ENCODE measurements around the gene OTOA.
"Not testable (repeated sequence)": the region's sequence is repeated elsewhere in the genome, so short reads cannot be mapped to it uniquely, and the experiment has no call there.

OTOA gene

DNA sequence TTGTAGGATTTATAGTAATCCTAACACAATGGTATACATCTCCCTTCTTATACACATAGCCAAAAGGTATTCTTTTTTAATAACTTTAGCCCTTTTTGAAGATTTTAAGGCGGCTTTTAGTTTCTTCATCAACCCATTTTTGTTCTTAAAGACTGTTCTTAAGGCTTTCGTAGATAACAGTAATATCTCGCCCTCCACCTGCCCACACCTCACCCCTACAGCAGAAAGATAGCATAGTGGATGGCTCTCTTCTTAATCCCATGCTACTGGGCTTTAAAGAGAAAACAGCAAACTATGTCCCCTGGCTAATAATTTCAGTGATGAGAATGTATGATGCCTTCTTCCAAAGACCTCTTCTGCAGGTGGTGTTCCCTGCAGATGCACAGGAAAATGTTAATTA lies 20.0 kb upstream of the OTOA start:
- Histone ChIP-seq H3K36me3 (ENCODE audit: insufficient read depth, low read depth, low read length) (0 out of 2 replicates have a peak, but pooled peaks cover 3% of the 10 kb centered on the region), H3K27me3 (ENCODE audit: insufficient read depth, low read length) (no peaks in the 10 kb centered on the region), H3K27ac (ENCODE audit: low read length) (no peak overlapping the region), H3K9ac (ENCODE audit: low read depth, low read length) (no peak overlapping the region), H3K4me1 (ENCODE audit: insufficient read depth, low read length) (no peaks in the 10 kb centered on the region), H3K4me3 (ENCODE audit: low read length) (no peak overlapping the region), H3K9me3 (ENCODE audit: insufficient read depth, low read depth, low read length) (no peaks in the 10 kb centered on the region)

DNA sequence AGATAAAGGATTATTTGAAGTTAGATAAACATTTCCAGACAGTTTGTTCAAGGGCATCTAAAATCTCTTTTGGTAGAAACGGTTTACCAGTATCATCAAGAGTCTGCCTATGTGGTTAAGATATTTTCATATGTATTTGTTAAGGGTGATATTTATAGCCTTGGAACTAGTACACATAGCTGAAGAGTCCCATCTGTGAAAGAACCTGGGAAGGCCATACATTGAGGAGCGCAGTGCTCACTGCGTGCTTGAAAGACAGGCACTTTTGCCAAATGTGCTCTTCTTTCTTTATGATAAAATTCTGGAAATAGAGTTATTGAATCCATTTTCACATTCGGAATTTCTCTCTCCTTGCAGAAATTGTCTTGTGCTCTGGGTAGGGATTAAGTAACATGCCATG lies 19.1 kb upstream of the OTOA start:
- Histone ChIP-seq H3K27me3 (ENCODE audit: insufficient read depth, low read length) (no peaks in the 10 kb centered on the region), H3K4me3 (ENCODE audit: low read length) (no peak overlapping the region), H3K36me3 (ENCODE audit: insufficient read depth, low read depth, low read length) (0 out of 2 replicates have a peak, but pooled peaks cover 3% of the 10 kb centered on the region), H3K9me3 (ENCODE audit: insufficient read depth, low read depth, low read length) (no peaks in the 10 kb centered on the region), H3K4me1 (ENCODE audit: insufficient read depth, low read length) (no peaks in the 10 kb centered on the region), H3K9ac (ENCODE audit: low read depth, low read length) (no peak overlapping the region), H3K27ac (ENCODE audit: low read length) (no peak overlapping the region)

- no peak overlapping the region for H3K27ac ChIP-seq (ENCODE audit: low read length)
- 0 out of 2 replicates have a peak, but pooled peaks cover 3% of the 10 kb centered on the region for H3K36me3 ChIP-seq (ENCODE audit: insufficient read depth, low read depth, low read length)
- H3K27me3 ChIP-seq (ENCODE audit: insufficient read depth, low read length), result no peaks in the 10 kb centered on the region
- no peak overlapping the region for H3K9ac ChIP-seq (ENCODE audit: low read depth, low read length)
- no peak overlapping the region for H3K4me3 ChIP-seq (ENCODE audit: low read length)
- no peaks in the 10 kb centered on the region for H3K4me1 ChIP-seq (ENCODE audit: insufficient read depth, low read length)
- no peaks in the 10 kb centered on the region for H3K9me3 ChIP-seq (ENCODE audit: insufficient read depth, low read depth, low read length)
Observed at GRCh38 chr16:21645261-21645721, 18.5 kb upstream of the OTOA start.

GRCh38 chr16:21646091-21646490 lies 17.7 kb upstream of the OTOA start:
- no peak overlapping the region for H3K9ac ChIP-seq (ENCODE audit: low read depth, low read length)
- H3K27me3 ChIP-seq (ENCODE audit: insufficient read depth, low read length), result no peaks in the 10 kb centered on the region
- no peaks in the 10 kb centered on the region for H3K9me3 ChIP-seq (ENCODE audit: insufficient read depth, low read depth, low read length)
- H3K36me3 ChIP-seq (ENCODE audit: insufficient read depth, low read depth, low read length), result 0 out of 2 replicates have a peak, but pooled peaks cover 3% of the 10 kb centered on the region
- no peak overlapping the region for H3K4me3 ChIP-seq (ENCODE audit: low read length)
- H3K27ac ChIP-seq (ENCODE audit: low read length), result no peak overlapping the region
- H3K4me1 ChIP-seq (ENCODE audit: insufficient read depth, low read length), result no peaks in the 10 kb centered on the region

DNA sequence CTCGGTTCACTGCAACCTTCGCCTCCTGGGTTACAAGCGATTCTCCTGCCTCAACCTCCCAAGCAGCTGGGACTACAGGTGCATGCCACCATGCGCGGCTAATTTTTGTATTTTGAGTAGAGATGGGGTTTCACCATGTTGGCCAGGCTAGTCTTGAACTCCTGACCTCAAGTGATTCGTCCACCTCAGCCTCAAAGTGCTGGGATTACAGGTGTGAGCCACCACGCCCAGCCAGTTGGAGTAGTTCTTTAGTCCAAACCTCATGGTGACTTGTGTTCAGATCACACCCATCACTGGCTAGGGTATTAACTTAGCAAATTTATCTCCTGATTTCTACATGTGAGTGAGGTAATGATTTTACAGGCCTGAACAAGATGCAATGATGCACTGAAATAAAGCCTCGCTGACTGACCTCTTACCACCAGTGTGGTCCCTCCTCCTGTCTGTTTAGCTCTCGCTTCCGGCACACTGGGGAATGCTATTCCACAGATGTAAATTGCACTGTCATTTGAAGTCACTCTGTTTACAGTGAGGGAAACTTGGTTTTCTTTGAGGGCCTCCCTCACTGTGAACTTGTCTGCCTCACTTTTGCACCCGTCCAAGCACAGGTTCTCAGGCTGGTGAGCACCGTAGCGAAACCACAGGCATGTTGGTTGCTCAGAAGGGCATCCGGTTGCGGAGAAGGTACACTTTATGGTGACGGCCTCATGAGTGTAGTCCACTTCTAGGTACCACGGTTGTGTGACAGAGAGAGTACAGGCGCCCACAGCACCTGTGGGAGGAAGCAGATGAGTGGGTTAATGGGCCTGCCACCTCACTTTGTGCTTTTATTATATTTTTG lies 16.8 kb upstream of the OTOA start:
- Histone ChIP-seq H3K9me3 (ENCODE audit: insufficient read depth, low read depth, low read length) (no peaks in the 10 kb centered on the region), H3K4me3 (ENCODE audit: low read length) (no peak overlapping the region), H3K27me3 (ENCODE audit: insufficient read depth, low read length) (no peaks in the 10 kb centered on the region), H3K9ac (ENCODE audit: low read depth, low read length) (no peak overlapping the region), H3K4me1 (ENCODE audit: insufficient read depth, low read length) (no peaks in the 10 kb centered on the region), H3K27ac (ENCODE audit: low read length) (no peak overlapping the region), H3K36me3 (ENCODE audit: insufficient read depth, low read depth, low read length) (no peaks in the 10 kb centered on the region)

- Histone ChIP-seq H3K36me3 (ENCODE audit: insufficient read depth, low read depth, low read length) (no peaks in the 10 kb centered on the region), H3K27me3 (ENCODE audit: insufficient read depth, low read length) (no peaks in the 10 kb centered on the region), H3K27ac (ENCODE audit: low read length) (no peak overlapping the region), H3K4me3 (ENCODE audit: low read length) (no peak overlapping the region), H3K9ac (ENCODE audit: low read depth, low read length) (no peak overlapping the region), H3K9me3 (ENCODE audit: insufficient read depth, low read depth, low read length) (no peaks in the 10 kb centered on the region), H3K4me1 (ENCODE audit: insufficient read depth, low read length) (no peaks in the 10 kb centered on the region)
Observed at GRCh38 chr16:21647562-21648164, 16.1 kb upstream of the OTOA start.

- H3K36me3 ChIP-seq (ENCODE audit: insufficient read depth, low read depth, low read length); H3K4me1 ChIP-seq (ENCODE audit: insufficient read depth, low read length); H3K9ac ChIP-seq (ENCODE audit: low read depth, low read length); H3K9me3 ChIP-seq (ENCODE audit: insufficient read depth, low read depth, low read length); H3K4me3 ChIP-seq (ENCODE audit: low read length); H3K27me3 ChIP-seq (ENCODE audit: insufficient read depth, low read length); H3K27ac ChIP-seq (ENCODE audit: low read length): not testable (repeated sequence)
Observed at GRCh38 chr16:21649826-21650406, 13.9 kb upstream of the OTOA start.

- no peak overlapping the region for H3K27ac ChIP-seq (ENCODE audit: low read length)
- H3K27me3 ChIP-seq (ENCODE audit: insufficient read depth, low read length), result no peaks in the 10 kb centered on the region
- H3K9me3 ChIP-seq (ENCODE audit: insufficient read depth, low read depth, low read length), result no peaks in the 10 kb centered on the region
- H3K4me1 ChIP-seq (ENCODE audit: insufficient read depth, low read length), result no peaks in the 10 kb centered on the region
- H3K4me3 ChIP-seq (ENCODE audit: low read length), result no peak overlapping the region
- no peak overlapping the region for H3K9ac ChIP-seq (ENCODE audit: low read depth, low read length)
- H3K36me3 ChIP-seq (ENCODE audit: insufficient read depth, low read depth, low read length), result peaks cover 11% of the 10 kb centered on the region
Observed at GRCh38 chr16:21650521-21650920, 13.2 kb upstream of the OTOA start.

DNA sequence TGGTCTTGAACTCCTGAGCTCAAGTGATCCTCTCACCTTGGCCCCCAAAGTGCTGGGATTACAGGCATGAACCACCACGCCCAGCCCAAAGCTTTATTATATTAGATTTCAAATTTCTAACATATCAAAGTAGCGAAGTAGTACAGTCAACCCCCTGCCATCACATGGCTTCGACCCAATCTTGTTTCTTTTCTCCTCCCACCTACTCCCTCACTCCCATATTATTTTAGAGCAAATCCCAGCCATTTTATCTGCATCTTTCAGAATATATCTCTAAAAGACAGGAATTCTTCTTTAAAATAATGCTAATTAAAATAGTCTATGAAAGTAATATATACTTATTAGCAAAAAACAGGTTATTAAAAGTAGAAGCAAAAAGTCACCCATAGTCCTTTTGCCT lies 12.3 kb upstream of the OTOA start:
- H3K4me3 ChIP-seq (ENCODE audit: low read length), result no peak overlapping the region
- H3K27me3 ChIP-seq (ENCODE audit: insufficient read depth, low read length), result no peaks in the 10 kb centered on the region
- H3K9ac ChIP-seq (ENCODE audit: low read depth, low read length), result no peak overlapping the region
- H3K36me3 ChIP-seq (ENCODE audit: insufficient read depth, low read depth, low read length), result peaks cover 21% of the 10 kb centered on the region
- H3K4me1 ChIP-seq (ENCODE audit: insufficient read depth, low read length), result no peaks in the 10 kb centered on the region
- no peaks in the 10 kb centered on the region for H3K9me3 ChIP-seq (ENCODE audit: insufficient read depth, low read depth, low read length)
- H3K27ac ChIP-seq (ENCODE audit: low read length), result no peak overlapping the region

GRCh38 chr16:21652453-21652852 lies 11.3 kb upstream of the OTOA start, which contains the start of gene IGSF6:
TSS of gene IGSF6 (minus strand) at chr16:21652608. CDS start at chr16:21652598, 10 bp downstream.
- H3K4me3 ChIP-seq (ENCODE audit: low read length), result no peak within 1 kb of the TSS
- H3K36me3 ChIP-seq (ENCODE audit: insufficient read depth, low read depth, low read length), result peaks cover 24% of the 10 kb centered on the region
- H3K27me3 ChIP-seq (ENCODE audit: insufficient read depth, low read length), result no peaks in the 10 kb centered on the region
- H3K27ac ChIP-seq (ENCODE audit: low read length), result no peak within 1 kb of the TSS
- no peaks in the 10 kb centered on the region for H3K4me1 ChIP-seq (ENCODE audit: insufficient read depth, low read length)
- H3K9me3 ChIP-seq (ENCODE audit: insufficient read depth, low read depth, low read length), result no peaks in the 10 kb centered on the region
- no peak within 1 kb of the TSS for H3K9ac ChIP-seq (ENCODE audit: low read depth, low read length)

- H3K4me3 ChIP-seq (ENCODE audit: low read length), result no peak overlapping the region
- peaks cover 24% of the 10 kb centered on the region for H3K36me3 ChIP-seq (ENCODE audit: insufficient read depth, low read depth, low read length)
- H3K9ac ChIP-seq (ENCODE audit: low read depth, low read length), result no peak overlapping the region
- no peaks in the 10 kb centered on the region for H3K9me3 ChIP-seq (ENCODE audit: insufficient read depth, low read depth, low read length)
- no peak overlapping the region for H3K27ac ChIP-seq (ENCODE audit: low read length)
- no peaks in the 10 kb centered on the region for H3K4me1 ChIP-seq (ENCODE audit: insufficient read depth, low read length)
- H3K27me3 ChIP-seq (ENCODE audit: insufficient read depth, low read length), result no peaks in the 10 kb centered on the region
Observed at GRCh38 chr16:21653571-21653970, 10.2 kb upstream of the OTOA start.

- Histone ChIP-seq H3K9me3 (ENCODE audit: insufficient read depth, low read depth, low read length) (no peaks in the 10 kb centered on the region), H3K4me3 (ENCODE audit: low read length) (no peak overlapping the region), H3K27ac (ENCODE audit: low read length) (no peak overlapping the region), H3K4me1 (ENCODE audit: insufficient read depth, low read length) (no peaks in the 10 kb centered on the region), H3K36me3 (ENCODE audit: insufficient read depth, low read depth, low read length) (peaks cover 24% of the 10 kb centered on the region), H3K27me3 (ENCODE audit: insufficient read depth, low read length) (no peaks in the 10 kb centered on the region), H3K9ac (ENCODE audit: low read depth, low read length) (no peak overlapping the region)
Observed at GRCh38 chr16:21654466-21654865, 9.3 kb upstream of the OTOA start.
